ENCODE results near the gene MEOX1.

MEOX1 gene

GRCh38 chr17:43634591-43635125 is 27.1 kb downstream of the MEOX1 start:
- Histone ChIP-seq H3K4me3 (ENCODE audit: low read length in 2 of 2) (no peak overlapping the region), H3K9me3 (ENCODE audit: control insufficient read depth in 2 of 2, low read length in 2 of 2) (no peaks in the 10 kb centered on the region), H3K27me3 (ENCODE audit: control insufficient read depth in 1 of 2, insufficient read depth in 2 of 2, low read length in 2 of 2) (peaks cover 10 to 17% of the 10 kb centered on the region in 2 donors), H3K4me1 (ENCODE audit: control insufficient read depth, insufficient read depth, low read length) (peaks cover 5% of the 10 kb centered on the region), H3K27ac (ENCODE audit: low read length) (no peak overlapping the region), H3K36me3 (ENCODE audit: control insufficient read depth in 2 of 2, insufficient read depth in 2 of 2, low read length in 2 of 2) (no peaks in the 10 kb centered on the region), H3K9ac (ENCODE audit: low read length in 2 of 2) (no peak overlapping the region)

DNA sequence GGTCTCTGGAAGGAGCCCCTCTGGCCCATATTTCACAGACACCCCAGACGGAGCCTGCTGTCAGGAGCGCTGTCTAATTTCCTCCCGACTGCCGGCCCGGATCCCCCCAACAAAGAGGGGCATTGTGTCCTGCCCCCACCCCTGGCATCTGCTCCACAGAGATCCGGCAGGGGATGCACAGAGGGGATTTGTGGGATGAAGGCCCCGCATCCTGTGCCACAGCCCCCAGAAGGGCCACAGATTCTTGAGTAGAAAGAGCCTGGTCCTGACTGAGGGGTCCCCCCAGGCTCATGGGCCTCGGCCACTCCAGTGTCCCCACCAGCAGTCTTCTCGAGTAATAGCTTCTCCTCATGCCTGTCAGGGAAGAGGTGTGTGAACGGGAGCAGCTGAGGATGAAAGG is 29.5 kb downstream of the MEOX1 start:
- H3K36me3 ChIP-seq (ENCODE audit: control insufficient read depth in 2 of 2, insufficient read depth in 2 of 2, low read length in 2 of 2) = no peaks in the 10 kb centered on the region
- H3K9me3 ChIP-seq (ENCODE audit: control insufficient read depth in 2 of 2, low read length in 2 of 2) = no peaks in the 10 kb centered on the region
- no peak overlapping the region for H3K4me3 ChIP-seq (ENCODE audit: low read length in 2 of 2)
- peaks cover 5% of the 10 kb centered on the region for H3K4me1 ChIP-seq (ENCODE audit: control insufficient read depth, insufficient read depth, low read length)
- no peak overlapping the region for H3K27ac ChIP-seq (ENCODE audit: low read length)
- H3K27me3 ChIP-seq (ENCODE audit: control insufficient read depth in 1 of 2, insufficient read depth in 2 of 2, low read length in 2 of 2) = peaks cover 6 to 15% of the 10 kb centered on the region in 2 donors
- no peak overlapping the region for H3K9ac ChIP-seq (ENCODE audit: low read length in 2 of 2)

DNA sequence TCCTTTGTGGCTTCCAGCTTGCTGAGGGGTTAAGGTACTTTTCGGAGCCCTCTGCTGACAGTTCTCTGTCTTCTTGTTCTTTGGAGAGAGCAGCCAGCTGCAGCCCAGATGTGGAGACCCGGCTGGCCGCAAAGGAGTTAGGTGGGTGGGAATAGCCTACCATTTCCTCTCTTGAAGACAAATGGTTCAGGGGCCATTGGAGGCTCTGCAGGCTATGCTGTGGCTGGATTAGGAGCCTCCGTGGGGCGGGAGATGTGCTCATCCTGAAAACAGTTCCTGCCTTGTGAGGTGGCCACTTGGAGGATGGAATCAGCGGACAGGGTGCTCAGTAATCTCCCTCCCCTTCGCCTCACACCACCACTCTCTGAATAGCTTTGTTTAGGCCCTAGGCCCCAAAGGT is 30.3 kb downstream of the MEOX1 start:
- no peak overlapping the region for H3K4me3 ChIP-seq (ENCODE audit: low read length in 2 of 2)
- H3K27ac ChIP-seq (ENCODE audit: low read length) = no peak overlapping the region

DNA sequence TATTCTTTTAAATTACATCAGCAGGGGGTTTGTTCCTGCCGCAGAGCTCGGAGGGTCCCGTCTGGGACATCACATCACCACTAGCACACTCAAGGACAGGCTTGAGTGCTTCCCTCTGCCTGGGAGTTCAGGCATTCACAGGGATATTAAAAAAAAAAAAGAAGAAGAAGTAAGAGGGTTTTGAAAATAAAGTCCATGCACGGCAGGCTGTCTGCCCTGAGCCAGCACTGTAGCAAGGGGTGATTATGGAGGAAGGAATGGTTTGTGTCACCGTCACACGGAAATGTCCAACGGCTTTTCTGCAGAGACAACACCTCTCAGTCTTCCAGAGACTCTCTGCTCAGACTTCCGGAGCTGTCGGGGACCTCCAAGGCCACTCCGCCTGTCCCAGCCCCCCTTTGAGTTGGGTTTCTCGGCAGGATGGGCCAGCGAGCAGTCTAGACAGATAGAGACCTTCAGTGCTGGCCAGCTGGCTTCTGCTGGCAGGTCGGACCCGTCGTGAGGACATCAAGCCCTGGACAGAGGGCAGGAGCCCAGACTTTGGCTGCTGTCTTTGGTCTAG is 33.6 kb downstream of the MEOX1 start:
- peaks cover 6 to 12% of the 10 kb centered on the region in 2 donors for H3K27me3 ChIP-seq (ENCODE audit: control insufficient read depth in 1 of 2, insufficient read depth in 2 of 2, low read length in 2 of 2)
- H3K4me3 ChIP-seq (ENCODE audit: low read length in 2 of 2) = no peak overlapping the region
- no peak overlapping the region for H3K9ac ChIP-seq (ENCODE audit: low read length in 2 of 2)
- no peaks in the 10 kb centered on the region for H3K9me3 ChIP-seq (ENCODE audit: control insufficient read depth in 2 of 2, low read length in 2 of 2)
- H3K27ac ChIP-seq (ENCODE audit: low read length) = no peak overlapping the region
- no peaks in the 10 kb centered on the region for H3K4me1 ChIP-seq (ENCODE audit: control insufficient read depth, insufficient read depth, low read length)
- H3K36me3 ChIP-seq (ENCODE audit: control insufficient read depth in 2 of 2, insufficient read depth in 2 of 2, low read length in 2 of 2) = no peaks in the 10 kb centered on the region

More for the DNA sequence above, 30.3 kb downstream of the MEOX1 start:
- no peak overlapping the region for H3K9ac ChIP-seq (ENCODE audit: low read length in 2 of 2)
- H3K27me3 ChIP-seq (ENCODE audit: control insufficient read depth in 1 of 2, insufficient read depth in 2 of 2, low read length in 2 of 2) = peaks cover 6 to 15% of the 10 kb centered on the region in 2 donors
- H3K9me3 ChIP-seq (ENCODE audit: control insufficient read depth in 2 of 2, low read length in 2 of 2) = no peaks in the 10 kb centered on the region
- no peaks in the 10 kb centered on the region for H3K36me3 ChIP-seq (ENCODE audit: control insufficient read depth in 2 of 2, insufficient read depth in 2 of 2, low read length in 2 of 2)
- peaks cover 5% of the 10 kb centered on the region for H3K4me1 ChIP-seq (ENCODE audit: control insufficient read depth, insufficient read depth, low read length)

- Histone ChIP-seq H3K36me3 (ENCODE audit: control insufficient read depth in 2 of 2, insufficient read depth in 2 of 2, low read length in 2 of 2) (no peaks in the 10 kb centered on the region), H3K27me3 (ENCODE audit: control insufficient read depth in 1 of 2, insufficient read depth in 2 of 2, low read length in 2 of 2) (peaks cover 9 to 15% of the 10 kb centered on the region in 2 donors), H3K9ac (ENCODE audit: low read length in 2 of 2) (no peak overlapping the region), H3K4me3 (ENCODE audit: low read length in 2 of 2) (no peak overlapping the region), H3K9me3 (ENCODE audit: control insufficient read depth in 2 of 2, low read length in 2 of 2) (no peaks in the 10 kb centered on the region), H3K4me1 (ENCODE audit: control insufficient read depth, insufficient read depth, low read length) (no peaks in the 10 kb centered on the region), H3K27ac (ENCODE audit: low read length) (no peak overlapping the region)
These were observed 34.1 kb downstream of the MEOX1 start for GRCh38 chr17:43627653-43628052.

- no peaks in the 10 kb centered on the region for H3K36me3 ChIP-seq (ENCODE audit: control insufficient read depth in 2 of 2, insufficient read depth in 2 of 2, low read length in 2 of 2)
- no peaks in the 10 kb centered on the region for H3K4me1 ChIP-seq (ENCODE audit: control insufficient read depth, insufficient read depth, low read length)
- no peak overlapping the region for H3K9ac ChIP-seq (ENCODE audit: low read length in 2 of 2)
- H3K9me3 ChIP-seq (ENCODE audit: control insufficient read depth in 2 of 2, low read length in 2 of 2) = no peaks in the 10 kb centered on the region
- no peak overlapping the region for H3K4me3 ChIP-seq (ENCODE audit: low read length in 2 of 2)
- no peak overlapping the region for H3K27ac ChIP-seq (ENCODE audit: low read length)
- H3K27me3 ChIP-seq (ENCODE audit: control insufficient read depth in 1 of 2, insufficient read depth in 2 of 2, low read length in 2 of 2) = peaks cover 11 to 16% of the 10 kb centered on the region in 2 donors
These were observed 35.7 kb downstream of the MEOX1 start for GRCh38 chr17:43626023-43626422.

DNA sequence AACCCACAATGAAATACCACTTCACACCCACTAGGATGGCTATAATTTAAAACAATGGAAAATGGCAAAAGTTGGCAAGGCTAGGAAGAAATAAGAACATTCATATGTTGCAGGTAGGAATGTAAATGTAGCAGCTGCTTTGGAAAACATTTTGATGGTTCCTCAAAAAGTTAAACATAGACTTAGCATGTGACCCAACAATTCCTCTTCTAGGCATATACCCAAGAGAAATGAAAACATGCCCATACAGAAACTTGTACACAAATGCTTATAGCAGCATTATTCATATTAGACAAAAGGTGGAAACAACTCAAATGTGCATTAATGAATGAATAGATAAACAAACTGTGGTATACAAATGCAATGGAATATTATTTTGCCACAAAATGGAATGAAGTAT is 36.1 kb downstream of the MEOX1 start:
- H3K27me3 ChIP-seq (ENCODE audit: control insufficient read depth in 1 of 2, insufficient read depth in 2 of 2, low read length in 2 of 2) = peaks cover 11 to 16% of the 10 kb centered on the region in 2 donors

DNA sequence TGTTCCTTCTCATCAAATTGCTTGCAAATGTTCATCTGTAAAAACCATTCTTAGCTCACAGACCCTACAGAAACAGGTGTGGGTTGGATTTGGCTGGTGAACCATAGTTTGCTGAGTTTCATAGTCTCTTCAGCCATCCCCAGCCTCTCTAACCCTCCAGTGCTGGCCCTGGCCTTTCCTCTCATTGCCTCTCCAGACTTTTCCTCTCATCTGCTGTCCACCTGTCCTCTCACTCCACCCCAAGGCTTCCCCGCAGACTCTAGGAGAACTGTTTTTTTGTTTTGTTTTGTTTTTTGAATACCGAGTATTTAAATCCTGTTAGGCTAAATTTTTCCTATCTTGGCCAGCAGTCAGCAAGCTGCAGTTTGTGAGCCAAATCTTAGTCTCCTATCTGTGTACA is 41.1 kb downstream of the MEOX1 start:
- Histone ChIP-seq H3K4me1 (ENCODE audit: control insufficient read depth, insufficient read depth, low read length) (no peaks in the 10 kb centered on the region), H3K27me3 (ENCODE audit: control insufficient read depth in 1 of 2, insufficient read depth in 2 of 2, low read length in 2 of 2) (peaks cover 5 to 15% of the 10 kb centered on the region in 2 donors), H3K36me3 (ENCODE audit: control insufficient read depth in 2 of 2, insufficient read depth in 2 of 2, low read length in 2 of 2) (no peaks in the 10 kb centered on the region), H3K4me3 (ENCODE audit: low read length in 2 of 2) (no peak overlapping the region), H3K9me3 (ENCODE audit: control insufficient read depth in 2 of 2, low read length in 2 of 2) (no peaks in the 10 kb centered on the region), H3K9ac (ENCODE audit: low read length in 2 of 2) (no peak overlapping the region), H3K27ac (ENCODE audit: low read length) (no peak overlapping the region)

More for the DNA sequence above, 36.1 kb downstream of the MEOX1 start:
- Histone ChIP-seq H3K4me3 (ENCODE audit: low read length in 2 of 2) (no peak overlapping the region), H3K9ac (ENCODE audit: low read length in 2 of 2) (no peak overlapping the region), H3K36me3 (ENCODE audit: control insufficient read depth in 2 of 2, insufficient read depth in 2 of 2, low read length in 2 of 2) (no peaks in the 10 kb centered on the region), H3K4me1 (ENCODE audit: control insufficient read depth, insufficient read depth, low read length) (no peaks in the 10 kb centered on the region), H3K27ac (ENCODE audit: low read length) (no peak overlapping the region), H3K9me3 (ENCODE audit: control insufficient read depth in 2 of 2, low read length in 2 of 2) (no peaks in the 10 kb centered on the region)

DNA sequence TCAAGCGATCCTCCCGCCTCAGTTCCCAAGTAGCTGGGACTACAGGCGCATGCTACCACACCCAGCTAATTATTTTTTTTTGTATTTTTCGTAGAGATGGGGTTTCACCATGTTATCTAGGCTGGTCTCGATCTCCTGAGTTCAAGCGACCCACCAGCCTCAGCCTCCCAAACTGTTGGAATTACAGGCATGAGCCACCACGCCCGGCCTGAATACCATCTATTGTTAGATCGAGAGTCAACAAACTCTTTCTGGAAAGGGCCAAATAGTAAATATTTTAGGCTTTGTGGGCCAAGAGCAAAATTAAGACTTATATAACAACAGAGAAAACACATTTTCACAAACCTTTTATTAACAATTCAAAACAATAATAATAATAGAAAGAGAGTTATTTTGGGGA is 41.6 kb downstream of the MEOX1 start:
- Histone ChIP-seq H3K36me3 (ENCODE audit: control insufficient read depth in 2 of 2, insufficient read depth in 2 of 2, low read length in 2 of 2) (no peaks in the 10 kb centered on the region), H3K27me3 (ENCODE audit: control insufficient read depth in 1 of 2, insufficient read depth in 2 of 2, low read length in 2 of 2) (peaks cover 5 to 15% of the 10 kb centered on the region in 2 donors), H3K9ac (ENCODE audit: low read length in 2 of 2) (no peak overlapping the region), H3K4me1 (ENCODE audit: control insufficient read depth, insufficient read depth, low read length) (no peaks in the 10 kb centered on the region), H3K9me3 (ENCODE audit: control insufficient read depth in 2 of 2, low read length in 2 of 2) (no peaks in the 10 kb centered on the region), H3K4me3 (ENCODE audit: low read length in 2 of 2) (no peak overlapping the region), H3K27ac (ENCODE audit: low read length) (no peak overlapping the region)

DNA sequence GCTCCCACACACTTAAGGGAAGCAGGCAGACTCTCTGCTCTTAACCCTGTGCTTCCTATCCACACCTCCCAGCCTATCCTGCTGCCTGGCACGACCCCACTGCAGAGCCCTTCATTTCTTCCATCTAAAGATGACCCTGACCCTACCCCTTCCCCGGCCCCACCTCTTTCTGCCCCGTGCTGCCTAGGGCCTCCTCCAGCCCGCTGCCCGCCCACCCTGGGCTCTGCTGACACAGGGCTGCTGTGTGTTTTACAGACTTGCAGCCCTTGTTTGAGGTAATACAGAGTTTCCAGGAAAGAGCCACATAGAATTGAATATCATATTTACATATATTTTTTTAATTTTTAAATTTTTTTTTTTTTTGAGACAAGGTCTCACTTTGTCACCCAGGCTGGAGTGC is 42.0 kb downstream of the MEOX1 start:
- Histone ChIP-seq H3K27me3 (ENCODE audit: control insufficient read depth in 1 of 2, insufficient read depth in 2 of 2, low read length in 2 of 2) (peaks cover 5 to 15% of the 10 kb centered on the region in 2 donors), H3K9ac (ENCODE audit: low read length in 2 of 2) (no peak overlapping the region), H3K9me3 (ENCODE audit: control insufficient read depth in 2 of 2, low read length in 2 of 2) (no peaks in the 10 kb centered on the region), H3K4me3 (ENCODE audit: low read length in 2 of 2) (no peak overlapping the region), H3K27ac (ENCODE audit: low read length) (no peak overlapping the region), H3K4me1 (ENCODE audit: control insufficient read depth, insufficient read depth, low read length) (peaks cover 4% of the 10 kb centered on the region), H3K36me3 (ENCODE audit: control insufficient read depth in 2 of 2, insufficient read depth in 2 of 2, low read length in 2 of 2) (no peaks in the 10 kb centered on the region)

DNA sequence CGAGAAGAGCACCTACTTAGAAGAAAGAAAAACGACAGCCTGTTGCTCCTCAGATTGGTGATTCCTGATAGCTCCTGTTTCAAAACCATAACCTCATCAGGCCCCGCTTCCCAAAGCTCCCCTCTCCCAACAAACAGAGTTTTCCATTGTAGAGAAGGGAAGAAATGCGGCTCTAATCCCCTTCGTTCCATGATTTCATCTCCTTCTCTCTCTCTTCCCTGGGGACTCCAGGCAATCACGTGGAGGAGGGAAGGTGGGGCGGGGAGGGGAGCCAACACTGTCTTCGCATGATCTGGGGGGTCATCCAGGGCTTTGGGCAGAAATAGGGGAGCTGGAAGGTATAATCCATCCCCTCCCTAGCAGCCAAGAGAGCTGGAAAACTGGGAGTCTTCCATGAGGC is 43.4 kb downstream of the MEOX1 start:
- Histone ChIP-seq H3K9ac (ENCODE audit: low read length in 2 of 2) (no peak overlapping the region), H3K27ac (ENCODE audit: low read length) (no peak overlapping the region), H3K9me3 (ENCODE audit: control insufficient read depth in 2 of 2, low read length in 2 of 2) (no peaks in the 10 kb centered on the region), H3K4me1 (ENCODE audit: control insufficient read depth, insufficient read depth, low read length) (peaks cover 17% of the 10 kb centered on the region), H3K4me3 (ENCODE audit: low read length in 2 of 2) (no peak overlapping the region), H3K36me3 (ENCODE audit: control insufficient read depth in 2 of 2, insufficient read depth in 2 of 2, low read length in 2 of 2) (no peaks in the 10 kb centered on the region), H3K27me3 (ENCODE audit: control insufficient read depth in 1 of 2, insufficient read depth in 2 of 2, low read length in 2 of 2) (peaks cover 5 to 15% of the 10 kb centered on the region in 2 donors)
